ENCODE measurements around the gene SOX18. TPM values are rescaled to one million over a fixed set of nuclear protein-coding genes. Genes with fewer than 3 reads are reported as not detected.
A peak's percentile ranks its signal among the peaks of the same experiment; 100 is the strongest.

Gene SOX18
- total and polyA plus RNA-seq, 2 of the 13 experiments (the other 11 are each of a cell fraction or from before 2014, with no cell fraction given), result 1.6 to 1.9 TPM

GRCh38 chr20:64064145-64064698, 14.8 kb upstream of the SOX18 start (continued):
- TF ChIP-seq ZBTB1 (CRISPR knock-in tag; IDR thresholded peaks at IDR 0.05; ENCODE audit: borderline replicate concordance) (no peak), ZNF331 (CRISPR knock-in tag; IDR thresholded peaks at IDR 0.05) (peak; percentile 2; the same call in 1 of the 2 replicates), ZFAT (CRISPR knock-in tag; conservative IDR thresholded peaks at IDR 0.05) (no peak), RCOR2 (CRISPR knock-in tag; IDR thresholded peaks at IDR 0.05) (no peak), ZNF83 (CRISPR knock-in tag; IDR thresholded peaks at IDR 0.05; ENCODE audit: borderline replicate concordance) (no peak), ZNF101 (CRISPR knock-in tag; IDR thresholded peaks at IDR 0.05; ENCODE audit: borderline replicate concordance, low read depth) (no peak), SRSF9 (IDR thresholded peaks at IDR 0.05; ENCODE audit: borderline replicate concordance, insufficient read depth, low read depth, low read length, poor library complexity, severe bottlenecking) (no peak), PATZ1 (CRISPR knock-in tag; IDR thresholded peaks at IDR 0.05) (peak; percentile 80), ZC3H4 (CRISPR knock-in tag; IDR thresholded peaks at IDR 0.05; ENCODE audit: borderline replicate concordance) (no peak), THYN1 (CRISPR knock-in tag; IDR thresholded peaks at IDR 0.05; ENCODE audit: borderline replicate concordance, low read depth) (no peak), ZNF547 (CRISPR knock-in tag; IDR thresholded peaks at IDR 0.05) (no peak), SMC3 (IDR thresholded peaks at IDR 0.05; ENCODE audit: low read length) (no peak), KAT7 (CRISPR knock-in tag; IDR thresholded peaks at IDR 0.05; ENCODE audit: borderline replicate concordance) (no peak; the same call in 1 of the 2 replicates), HOXA7 (CRISPR knock-in tag; IDR thresholded peaks at IDR 0.05) (no peak), ZFP62 (CRISPR knock-in tag; IDR thresholded peaks at IDR 0.05) (no peak), KLF16 (CRISPR knock-in tag; IDR thresholded peaks at IDR 0.05) (no peak), NCOA5 (CRISPR knock-in tag; IDR thresholded peaks at IDR 0.05) (no peak), E2F2 (CRISPR knock-in tag; IDR thresholded peaks at IDR 0.05; ENCODE audit: borderline replicate concordance) (no peak), ZNF382 (CRISPR knock-in tag; IDR thresholded peaks at IDR 0.05; ENCODE audit: borderline replicate concordance) (no peak), GTF2F1 (IDR thresholded peaks at IDR 0.05; ENCODE audit: low read length) (no peak), ZNF326 (CRISPR knock-in tag; IDR thresholded peaks at IDR 0.05; ENCODE audit: borderline replicate concordance) (no peak), MAFG (CRISPR knock-in tag; IDR thresholded peaks at IDR 0.05) (no peak), SOX13 (IDR thresholded peaks at IDR 0.05) (no peak), SOX13 (CRISPR knock-in tag; conservative IDR thresholded peaks at IDR 0.05 in 1 of 2, IDR thresholded peaks at IDR 0.05 in 1 of 2) (no peak)
- TF ChIP-seq, protein P1, sequence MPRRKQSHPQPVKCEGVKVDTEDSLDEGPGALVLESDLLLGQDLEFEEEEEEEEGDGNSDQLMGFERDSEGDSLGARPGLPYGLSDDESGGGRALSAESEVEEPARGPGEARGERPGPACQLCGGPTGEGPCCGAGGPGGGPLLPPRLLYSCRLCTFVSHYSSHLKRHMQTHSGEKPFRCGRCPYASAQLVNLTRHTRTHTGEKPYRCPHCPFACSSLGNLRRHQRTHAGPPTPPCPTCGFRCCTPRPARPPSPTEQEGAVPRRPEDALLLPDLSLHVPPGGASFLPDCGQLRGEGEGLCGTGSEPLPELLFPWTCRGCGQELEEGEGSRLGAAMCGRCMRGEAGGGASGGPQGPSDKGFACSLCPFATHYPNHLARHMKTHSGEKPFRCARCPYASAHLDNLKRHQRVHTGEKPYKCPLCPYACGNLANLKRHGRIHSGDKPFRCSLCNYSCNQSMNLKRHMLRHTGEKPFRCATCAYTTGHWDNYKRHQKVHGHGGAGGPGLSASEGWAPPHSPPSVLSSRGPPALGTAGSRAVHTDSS (CRISPR knock-in tag; conservative IDR thresholded peaks at IDR 0.05), result no peak
- TF ChIP-seq, protein P2, sequence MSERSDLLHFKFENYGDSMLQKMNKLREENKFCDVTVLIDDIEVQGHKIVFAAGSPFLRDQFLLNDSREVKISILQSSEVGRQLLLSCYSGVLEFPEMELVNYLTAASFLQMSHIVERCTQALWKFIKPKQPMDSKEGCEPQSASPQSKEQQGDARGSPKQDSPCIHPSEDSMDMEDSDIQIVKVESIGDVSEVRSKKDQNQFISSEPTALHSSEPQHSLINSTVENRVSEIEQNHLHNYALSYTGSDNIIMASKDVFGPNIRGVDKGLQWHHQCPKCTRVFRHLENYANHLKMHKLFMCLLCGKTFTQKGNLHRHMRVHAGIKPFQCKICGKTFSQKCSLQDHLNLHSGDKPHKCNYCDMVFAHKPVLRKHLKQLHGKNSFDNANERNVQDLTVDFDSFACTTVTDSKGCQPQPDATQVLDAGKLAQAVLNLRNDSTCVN (CRISPR knock-in tag; IDR thresholded peaks at IDR 0.05; ENCODE audit: borderline replicate concordance), result no peak

Measured in HepG2 (cell line).